Measurements from ENCODE around the gene PRKACA.
"Not testable (repeated sequence)": the region's sequence is repeated elsewhere in the genome, so short reads cannot be mapped to it uniquely, and the experiment has no call there.

Gene PRKACA

GRCh38 chr19:14054721-14055120 is 62.8 kb downstream of the PRKACA start:
- no peak for DNase-seq (ENCODE audit: low read depth)
- H3K4me3 ChIP-seq (ENCODE audit: low read length) = no peak overlapping the region
- TF ChIP-seq CTCF (conservative IDR thresholded peaks at IDR 0.05; ENCODE audit: low read length) = no peak

GRCh38 chr19:14054099-14054498 is 63.5 kb downstream of the PRKACA start:
- no peak overlapping the region for H3K4me3 ChIP-seq (ENCODE audit: low read length)
- TF ChIP-seq CTCF (conservative IDR thresholded peaks at IDR 0.05; ENCODE audit: low read length) = no peak
- no peak for DNase-seq (ENCODE audit: low read depth)

GRCh38 chr19:14053500-14053899 is 64.1 kb downstream of the PRKACA start:
- no peak for TF ChIP-seq CTCF (conservative IDR thresholded peaks at IDR 0.05; ENCODE audit: low read length)
- no peak for DNase-seq (ENCODE audit: low read depth)
- no peak overlapping the region for H3K4me3 ChIP-seq (ENCODE audit: low read length)

GRCh38 chr19:14053032-14053431 is 64.5 kb downstream of the PRKACA start:
- no peak for TF ChIP-seq CTCF (conservative IDR thresholded peaks at IDR 0.05; ENCODE audit: low read length)
- no peak overlapping the region for H3K4me3 ChIP-seq (ENCODE audit: low read length)
- DNase-seq (ENCODE audit: low read depth) = no peak

GRCh38 chr19:14052470-14052869 is 65.1 kb downstream of the PRKACA start:
- DNase-seq (ENCODE audit: low read depth) = no peak
- no peak for TF ChIP-seq CTCF (conservative IDR thresholded peaks at IDR 0.05; ENCODE audit: low read length)
- no peak overlapping the region for H3K4me3 ChIP-seq (ENCODE audit: low read length)

- DNase-seq (ENCODE audit: low read depth) = no peak
- no peak overlapping the region for H3K4me3 ChIP-seq (ENCODE audit: low read length)
- TF ChIP-seq CTCF (conservative IDR thresholded peaks at IDR 0.05; ENCODE audit: low read length) = no peak
These were observed 65.6 kb downstream of the PRKACA start for GRCh38 chr19:14051980-14052379.

- H3K4me3 ChIP-seq (ENCODE audit: low read length); DNase-seq (ENCODE audit: low read depth): not testable (repeated sequence)
These were observed 66.6 kb downstream of the PRKACA start for GRCh38 chr19:14050961-14051360.

GRCh38 chr19:14050512-14050911 is 67.0 kb downstream of the PRKACA start:
- no peak for TF ChIP-seq CTCF (conservative IDR thresholded peaks at IDR 0.05; ENCODE audit: low read length)

More at GRCh38 chr19:14050512-14050911, 67.0 kb downstream of the PRKACA start:
- no peak overlapping the region for H3K4me3 ChIP-seq (ENCODE audit: low read length)
- no peak for DNase-seq (ENCODE audit: low read depth)
